OCI-LY1 (cell line): Measurements from ENCODE around the gene MYO10.
"Not testable (repeated sequence)": the region's sequence is repeated elsewhere in the genome, so short reads cannot be mapped to it uniquely, and the experiment has no call there.

Experiments used
- EZH2 ChIP-seq: fragments of 200-600 bp; sonication (generic), shearing (Covaris generic); IDR thresholded peaks from 2 replicates; pipeline ENCODE4 v1.8.0; 2017; ENCODE audit warnings: borderline replicate concordance, mixed run types, mild to moderate bottlenecking, antibody characterized with exemption, low read length, moderate library complexity, mixed read lengths
- TF ChIP-seq, protein P1 (sequence below): fragments of 200-600 bp; sonication (generic), shearing (Covaris generic); IDR thresholded peaks from 2 replicates; pipeline ENCODE4 v1.5.1; 2017; ENCODE audit warnings: mild to moderate bottlenecking, antibody characterized with exemption, low read length, moderate library complexity, mixed read lengths

DNA sequence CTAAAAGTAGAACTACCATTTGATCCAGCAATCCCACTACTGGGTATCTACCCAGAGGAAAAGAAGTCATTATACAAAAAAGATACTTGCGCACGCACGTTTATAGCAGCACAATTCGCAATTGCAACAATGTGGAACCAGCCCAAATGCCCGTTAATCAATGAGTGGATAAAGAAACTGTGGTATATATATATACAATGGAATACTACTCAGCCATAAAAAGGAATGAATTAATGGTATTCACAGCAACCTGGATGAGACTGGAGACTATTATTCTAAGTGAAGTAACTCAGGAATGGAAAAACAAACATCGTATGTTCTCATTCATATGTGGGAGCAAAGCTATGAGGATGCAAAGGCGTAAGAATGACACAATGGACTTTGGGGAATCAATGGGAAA lies 104.8 kb downstream of the MYO10 start:
- TF ChIP-seq, protein P1, sequence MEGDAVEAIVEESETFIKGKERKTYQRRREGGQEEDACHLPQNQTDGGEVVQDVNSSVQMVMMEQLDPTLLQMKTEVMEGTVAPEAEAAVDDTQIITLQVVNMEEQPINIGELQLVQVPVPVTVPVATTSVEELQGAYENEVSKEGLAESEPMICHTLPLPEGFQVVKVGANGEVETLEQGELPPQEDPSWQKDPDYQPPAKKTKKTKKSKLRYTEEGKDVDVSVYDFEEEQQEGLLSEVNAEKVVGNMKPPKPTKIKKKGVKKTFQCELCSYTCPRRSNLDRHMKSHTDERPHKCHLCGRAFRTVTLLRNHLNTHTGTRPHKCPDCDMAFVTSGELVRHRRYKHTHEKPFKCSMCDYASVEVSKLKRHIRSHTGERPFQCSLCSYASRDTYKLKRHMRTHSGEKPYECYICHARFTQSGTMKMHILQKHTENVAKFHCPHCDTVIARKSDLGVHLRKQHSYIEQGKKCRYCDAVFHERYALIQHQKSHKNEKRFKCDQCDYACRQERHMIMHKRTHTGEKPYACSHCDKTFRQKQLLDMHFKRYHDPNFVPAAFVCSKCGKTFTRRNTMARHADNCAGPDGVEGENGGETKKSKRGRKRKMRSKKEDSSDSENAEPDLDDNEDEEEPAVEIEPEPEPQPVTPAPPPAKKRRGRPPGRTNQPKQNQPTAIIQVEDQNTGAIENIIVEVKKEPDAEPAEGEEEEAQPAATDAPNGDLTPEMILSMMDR, result not testable (repeated sequence)
- not testable (repeated sequence) for TF ChIP-seq EZH2
